ENCODE measurements around the gene FXYD5.

FXYD5 gene

DNA sequence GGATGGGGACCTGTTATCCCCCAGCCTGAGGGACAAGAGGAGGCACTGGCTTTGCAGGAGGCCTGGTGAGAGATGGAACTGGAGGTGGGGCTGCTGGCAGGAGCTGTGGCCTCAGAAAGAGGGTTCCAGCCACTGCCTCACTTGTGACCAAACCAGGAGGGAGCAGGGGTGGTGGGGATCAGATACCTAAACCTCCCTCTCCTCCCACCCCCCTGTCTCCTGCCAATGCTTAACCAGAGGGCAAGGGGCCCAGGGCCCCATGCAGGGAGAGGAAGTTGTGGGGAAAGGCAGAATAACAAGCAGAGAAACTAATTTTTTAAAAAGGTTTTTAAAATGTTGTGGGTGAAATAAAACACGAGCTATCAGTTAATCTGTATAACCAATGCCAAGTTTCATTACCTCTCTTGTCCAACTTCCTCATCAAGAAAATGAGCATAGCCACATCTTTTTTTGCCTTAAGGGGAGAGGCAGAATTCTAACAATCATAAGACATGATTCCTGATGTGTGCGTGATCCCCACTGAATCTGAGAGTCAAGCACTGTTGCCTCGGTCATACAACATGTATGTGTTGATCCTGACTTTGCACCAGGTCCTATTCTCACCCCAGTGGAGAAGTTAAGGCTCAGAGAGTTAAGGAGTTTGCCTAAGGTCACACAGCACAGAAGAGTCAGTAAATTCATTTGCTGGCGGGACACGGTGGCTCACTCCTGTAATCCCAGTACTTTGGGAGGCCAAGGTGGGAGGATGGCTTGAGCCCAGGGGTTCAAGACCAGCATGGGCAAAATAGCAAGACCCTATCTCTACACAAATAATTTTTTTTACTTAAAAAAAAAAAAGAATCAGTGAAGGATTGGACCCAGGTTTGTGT, 12.9 kb downstream of the FXYD5 start:
- TF ChIP-seq GATA3 (IDR thresholded peaks at IDR 0.05; ENCODE audit: low read depth, low read length) (no peak), GATA2 (IDR thresholded peaks at IDR 0.05; ENCODE audit: low read depth, low read length) (no peak)

DNA sequence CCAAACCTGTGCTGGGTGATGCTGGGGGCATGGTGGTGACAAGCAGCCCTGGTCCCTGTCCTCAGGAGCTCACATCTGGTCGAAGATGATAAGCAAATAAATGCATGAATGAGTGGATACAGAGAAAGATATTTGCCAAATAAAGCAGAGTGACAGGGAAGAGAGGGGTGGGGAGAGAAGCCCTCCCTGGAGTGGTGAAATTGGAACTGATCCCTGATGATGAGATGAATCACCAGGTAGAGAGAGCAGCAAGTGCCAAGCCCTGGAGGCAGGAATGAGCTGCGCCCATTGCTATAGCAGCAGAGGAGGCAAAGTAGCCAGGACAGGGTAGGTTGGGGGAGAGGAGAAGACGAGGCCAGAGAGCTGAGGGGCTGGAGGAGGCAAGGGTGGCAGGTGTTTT, 13.7 kb downstream of the FXYD5 start:
- peak; percentile 18; the same call in 1 of the 2 replicates for TF ChIP-seq GATA2 (IDR thresholded peaks at IDR 0.05; ENCODE audit: low read depth, low read length)
- no peak for TF ChIP-seq GATA3 (IDR thresholded peaks at IDR 0.05; ENCODE audit: low read depth, low read length)

DNA sequence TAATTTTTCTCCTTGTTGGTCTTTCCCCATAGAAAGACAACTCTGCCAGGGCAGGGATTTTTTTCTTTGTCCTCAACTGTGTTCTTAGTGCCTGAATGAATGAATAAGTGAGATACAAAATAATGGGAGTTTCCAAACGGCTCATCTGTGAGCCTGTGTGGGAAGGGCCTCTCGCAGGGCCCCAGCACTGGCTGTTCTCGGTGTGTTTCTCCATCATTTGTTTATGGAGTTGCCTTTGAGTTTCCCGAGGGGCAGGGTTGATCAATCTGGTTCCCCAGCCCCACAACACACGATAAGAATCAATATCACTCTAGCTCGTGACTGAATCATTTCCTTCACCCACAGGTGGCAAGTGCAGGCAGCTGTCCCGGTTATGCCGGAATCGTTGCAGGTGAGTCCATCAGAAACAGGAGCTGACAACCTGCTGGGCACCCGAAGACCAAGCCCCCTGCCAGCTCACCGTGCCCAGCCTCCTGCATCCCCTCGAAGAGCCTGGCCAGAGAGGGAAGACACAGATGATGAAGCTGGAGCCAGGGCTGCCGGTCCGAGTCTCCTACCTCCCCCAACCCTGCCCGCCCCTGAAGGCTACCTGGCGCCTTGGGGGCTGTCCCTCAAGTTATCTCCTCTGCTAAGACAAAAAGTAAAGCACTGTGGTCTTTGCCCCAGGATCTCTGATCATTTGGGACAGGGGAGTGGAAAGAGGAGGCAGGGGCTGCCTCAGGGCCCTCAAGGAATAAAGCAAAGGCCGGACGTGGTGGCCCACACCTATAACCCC, 14.9 kb downstream of the FXYD5 start:
- TF ChIP-seq GATA2 (IDR thresholded peaks at IDR 0.05; ENCODE audit: low read depth, low read length) (no peak), GATA3 (IDR thresholded peaks at IDR 0.05; ENCODE audit: low read depth, low read length) (no peak)

DNA sequence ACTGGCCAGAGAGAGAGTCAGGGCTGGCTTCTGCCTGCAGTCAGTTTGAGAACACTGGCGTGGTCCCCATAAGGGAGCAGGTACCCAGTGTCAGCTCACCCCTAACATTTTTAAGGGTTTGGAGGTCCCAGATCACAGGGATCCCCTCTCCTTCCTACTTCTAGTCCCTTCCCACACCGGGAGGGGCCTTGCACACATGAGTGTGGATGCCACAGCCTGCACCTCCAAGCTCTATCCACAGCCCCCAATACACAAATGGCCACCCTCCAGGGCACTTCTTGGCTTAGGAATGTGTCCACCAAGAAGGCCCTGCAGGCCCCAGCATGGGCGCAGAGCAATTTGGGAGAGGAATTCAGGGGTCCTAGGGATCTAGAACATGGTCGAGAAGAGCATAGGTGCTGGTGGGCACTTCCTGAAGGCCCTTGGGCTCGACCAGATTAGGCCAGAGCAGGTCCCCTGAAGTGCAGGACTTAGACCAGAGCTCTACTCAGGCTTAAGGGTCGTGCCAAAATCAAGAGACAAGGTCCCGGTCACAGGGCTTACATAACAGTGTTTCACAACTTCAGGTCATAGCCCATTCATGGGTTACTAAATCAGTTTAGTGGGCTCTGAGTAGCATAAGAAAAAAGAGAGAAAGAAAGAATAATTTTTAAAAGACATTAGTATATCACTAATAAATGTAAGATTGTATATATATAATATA, 16.0 kb downstream of the FXYD5 start:
- TF ChIP-seq GATA3 (IDR thresholded peaks at IDR 0.05; ENCODE audit: low read depth, low read length) (no peak), GATA2 (IDR thresholded peaks at IDR 0.05; ENCODE audit: low read depth, low read length) (no peak)

DNA sequence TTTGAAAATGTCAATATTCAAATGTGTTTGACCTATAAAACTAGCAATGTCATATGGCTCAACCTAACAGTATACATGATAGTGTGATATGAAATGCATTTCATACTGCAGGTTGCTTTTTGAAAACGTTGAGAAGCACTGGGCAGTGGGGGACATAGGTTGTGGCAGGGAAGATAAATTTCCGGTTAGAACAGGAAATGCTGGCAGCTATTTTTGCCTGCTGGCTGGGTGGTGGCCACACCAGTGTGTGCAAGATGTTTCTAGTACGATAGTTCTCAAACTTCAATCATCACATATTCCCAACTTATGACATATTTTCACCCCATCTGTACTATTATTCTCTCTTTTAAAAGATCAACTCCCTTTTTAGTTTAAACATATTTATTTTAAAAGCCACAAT, 17.2 kb downstream of the FXYD5 start:
- TF ChIP-seq GATA3 (IDR thresholded peaks at IDR 0.05; ENCODE audit: low read depth, low read length) (no peak), GATA2 (IDR thresholded peaks at IDR 0.05; ENCODE audit: low read depth, low read length) (no peak)

DNA sequence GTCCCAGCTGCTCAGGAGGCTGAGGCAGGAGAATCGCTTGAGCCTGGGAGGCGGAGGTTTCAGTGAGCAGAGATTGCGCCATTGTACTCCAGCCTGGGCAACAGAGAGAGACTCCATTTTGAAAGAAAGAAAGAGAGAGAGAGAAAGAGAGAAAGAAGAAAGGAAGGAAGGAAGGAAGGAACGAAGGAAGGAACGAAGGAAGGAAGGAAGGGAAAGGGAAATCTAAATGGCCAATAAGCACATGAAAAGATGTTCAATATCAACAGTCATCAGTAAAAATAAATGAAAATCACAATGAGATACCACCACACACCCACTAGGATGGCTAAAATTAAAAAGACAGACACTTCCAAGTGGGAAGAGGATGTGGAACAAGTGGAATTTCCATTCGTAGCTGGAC, 19.7 kb downstream of the FXYD5 start:
- TF ChIP-seq GATA3 (IDR thresholded peaks at IDR 0.05; ENCODE audit: low read depth, low read length) (no peak), GATA2 (IDR thresholded peaks at IDR 0.05; ENCODE audit: low read depth, low read length) (no peak)

DNA sequence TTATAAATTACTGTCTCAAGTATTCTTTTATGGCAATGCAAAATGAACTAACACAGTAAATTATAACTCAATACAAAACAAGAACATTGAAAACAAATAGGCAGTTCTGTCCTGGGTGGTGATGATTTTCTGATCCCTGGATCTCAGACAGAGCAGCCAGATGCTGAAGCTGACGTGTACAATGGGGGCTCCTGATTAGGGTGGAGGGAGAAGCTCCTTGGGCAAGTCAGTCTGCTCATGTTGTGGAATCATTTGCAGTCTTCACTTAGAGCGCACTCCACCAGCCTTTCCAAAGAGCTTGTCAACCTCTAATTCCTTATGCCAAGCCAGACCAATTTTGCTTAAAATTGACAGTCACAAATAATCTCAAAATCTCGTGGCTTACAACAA, 21.6 kb downstream of the FXYD5 start:
- TF ChIP-seq GATA3 (IDR thresholded peaks at IDR 0.05; ENCODE audit: low read depth, low read length) (no peak), GATA2 (IDR thresholded peaks at IDR 0.05; ENCODE audit: low read depth, low read length) (no peak)

DNA sequence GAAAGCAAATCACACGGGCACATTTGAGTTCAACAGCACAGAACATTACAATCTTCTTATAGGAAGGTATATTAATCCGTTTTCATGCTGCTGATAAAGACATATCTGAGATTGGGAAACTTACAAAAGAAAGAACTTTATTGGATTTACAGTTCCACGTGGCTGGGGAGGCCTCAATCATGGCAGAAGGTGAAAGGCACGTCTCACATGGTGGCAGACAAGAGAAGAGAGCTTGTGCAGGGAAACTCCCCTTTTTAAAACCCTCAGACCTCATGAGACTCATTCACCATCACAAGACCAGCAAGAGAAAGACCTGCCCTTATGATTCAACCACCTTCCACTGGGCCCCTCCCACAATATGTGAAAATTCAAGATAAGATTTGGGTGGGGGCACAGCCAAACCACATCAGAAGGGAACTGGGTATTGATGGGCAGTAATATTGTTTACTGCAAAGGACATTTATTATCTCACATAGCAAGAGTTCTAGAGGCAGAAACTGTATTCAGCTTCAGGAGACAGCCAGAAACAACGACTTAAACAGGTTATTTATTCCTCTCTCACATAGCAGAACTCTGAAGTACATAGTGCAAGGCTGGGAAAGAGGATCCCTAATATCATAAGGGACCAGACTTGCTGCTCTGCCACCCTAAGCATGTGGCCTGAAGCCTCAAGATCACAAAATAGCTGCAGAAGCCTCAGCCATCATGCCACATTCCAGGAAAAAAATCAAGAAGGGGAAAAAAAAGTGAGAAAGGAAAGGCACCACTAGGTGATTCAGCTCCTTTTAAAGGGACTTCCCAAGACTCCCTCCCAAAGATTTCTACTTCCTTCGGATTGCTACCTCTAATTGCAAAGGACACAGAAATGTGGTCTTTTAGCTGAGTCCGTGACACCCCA, 23.1 kb downstream of the FXYD5 start:
- TF ChIP-seq GATA2 (IDR thresholded peaks at IDR 0.05; ENCODE audit: low read depth, low read length) (no peak), GATA3 (IDR thresholded peaks at IDR 0.05; ENCODE audit: low read depth, low read length) (no peak)

DNA sequence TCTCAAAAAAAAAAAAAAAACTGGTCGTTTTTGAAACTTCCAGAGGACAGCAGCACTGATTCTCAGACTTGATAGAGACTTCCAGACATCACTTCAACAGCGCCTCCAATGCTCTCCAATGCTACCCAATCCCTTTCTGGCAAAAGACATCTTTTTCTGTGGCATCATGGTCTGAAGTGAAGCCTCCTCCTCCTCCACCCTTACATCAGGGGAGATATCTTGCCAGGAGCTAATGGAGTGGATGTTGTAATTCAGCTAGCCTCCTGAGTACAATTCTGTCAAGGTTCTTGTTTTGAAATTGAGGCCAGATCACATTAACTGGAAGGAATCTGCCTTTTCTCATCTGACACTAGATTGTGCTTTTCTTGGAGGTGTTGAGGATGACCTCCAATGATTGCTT, 24.2 kb downstream of the FXYD5 start:
- no peak for TF ChIP-seq GATA2 (IDR thresholded peaks at IDR 0.05; ENCODE audit: low read depth, low read length)
- no peak for TF ChIP-seq GATA3 (IDR thresholded peaks at IDR 0.05; ENCODE audit: low read depth, low read length)

DNA sequence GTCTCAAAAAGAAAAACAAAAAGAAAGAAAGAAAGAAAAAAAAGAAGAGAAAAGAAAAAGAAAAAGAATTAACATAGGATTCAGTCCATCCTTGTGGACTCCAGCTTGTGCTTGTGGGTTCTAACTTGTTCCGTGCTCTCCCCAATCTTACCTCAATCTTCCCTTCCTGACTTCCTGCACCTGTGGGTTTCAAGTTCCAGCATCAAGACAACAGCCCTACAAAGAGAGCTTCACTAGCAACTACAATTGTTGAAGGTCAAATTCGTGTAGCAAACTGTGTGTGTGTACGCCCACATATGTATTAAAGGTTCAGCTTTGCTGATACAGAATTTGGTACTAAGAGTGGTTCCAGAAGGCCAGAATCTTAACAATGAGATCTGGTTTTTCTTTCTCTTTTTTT, 25.3 kb downstream of the FXYD5 start:
- TF ChIP-seq GATA2 (IDR thresholded peaks at IDR 0.05; ENCODE audit: low read depth, low read length) = no peak
- no peak for TF ChIP-seq GATA3 (IDR thresholded peaks at IDR 0.05; ENCODE audit: low read depth, low read length)

DNA sequence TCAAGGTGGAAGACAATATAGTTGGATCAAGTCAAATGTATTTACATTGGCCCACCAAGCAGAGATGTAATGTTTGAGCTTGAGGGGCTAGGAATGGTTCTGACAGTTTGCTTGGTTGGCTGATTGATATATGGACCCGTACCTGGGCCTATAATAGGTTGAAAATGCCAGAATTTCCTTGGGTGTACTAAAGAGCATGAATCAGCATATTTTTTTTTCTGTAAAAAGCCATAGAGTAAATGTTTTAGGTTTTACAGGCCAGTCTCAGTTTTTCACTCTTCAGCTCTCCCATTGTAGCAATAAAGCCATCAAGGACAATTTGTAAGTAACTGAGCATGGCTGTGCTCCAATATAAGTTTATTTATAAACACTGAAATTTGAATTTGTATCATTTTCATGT, 26.9 kb downstream of the FXYD5 start:
- no peak for TF ChIP-seq GATA2 (IDR thresholded peaks at IDR 0.05; ENCODE audit: low read depth, low read length)
- TF ChIP-seq GATA3 (IDR thresholded peaks at IDR 0.05; ENCODE audit: low read depth, low read length) = no peak

DNA sequence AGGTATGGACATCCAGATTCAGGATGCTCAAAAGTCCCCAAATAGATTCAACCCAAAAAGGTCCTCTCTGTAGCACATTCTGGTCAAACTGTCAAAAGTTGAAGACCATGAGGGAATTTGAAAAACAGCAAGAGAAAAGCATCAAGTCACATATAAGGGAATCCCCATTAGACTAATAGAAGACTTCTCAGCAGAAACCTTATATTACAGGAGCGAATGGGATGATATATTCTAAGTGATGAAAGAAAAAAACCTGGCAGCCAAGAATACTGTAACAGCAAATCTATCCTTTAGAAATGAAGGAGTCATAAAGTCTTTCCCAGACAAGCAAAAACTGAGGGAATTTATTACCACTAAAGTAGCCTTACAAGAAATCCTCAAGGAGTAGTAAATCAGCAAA, 29.7 kb downstream of the FXYD5 start:
- TF ChIP-seq GATA3 (IDR thresholded peaks at IDR 0.05; ENCODE audit: low read depth, low read length) = no peak
- TF ChIP-seq GATA2 (IDR thresholded peaks at IDR 0.05; ENCODE audit: low read depth, low read length) = no peak

DNA sequence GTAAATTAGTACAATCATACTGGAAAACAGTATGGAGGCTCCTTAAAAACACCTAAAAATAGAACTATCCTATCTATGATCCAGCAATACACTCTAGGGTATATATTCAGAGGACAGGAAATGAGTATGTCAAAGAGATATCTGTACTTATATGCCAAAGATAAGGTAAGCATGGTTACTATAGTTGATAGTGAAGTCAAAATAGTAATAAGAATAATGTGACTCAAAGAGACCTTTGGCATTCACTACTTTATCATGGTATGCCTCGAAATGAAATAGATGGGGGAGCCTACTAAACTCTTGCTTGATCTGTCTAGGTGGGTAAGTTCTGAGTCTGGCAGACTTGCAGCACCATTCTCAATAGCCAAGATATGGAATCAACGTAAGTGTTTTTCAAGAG, 30.3 kb downstream of the FXYD5 start:
- TF ChIP-seq GATA3 (IDR thresholded peaks at IDR 0.05; ENCODE audit: low read depth, low read length) (no peak), GATA2 (IDR thresholded peaks at IDR 0.05; ENCODE audit: low read depth, low read length) (no peak)

Data from SH-SY5Y (cell line).